Right cardiac atrium (tissue), 5 donors: ENCODE data around the gene ARL8B. TPM values are rescaled to one million over a fixed set of nuclear protein-coding genes. Genes with fewer than 3 reads are reported as not detected.
"Not testable (repeated sequence)": the region's sequence is repeated elsewhere in the genome, so short reads cannot be mapped to it uniquely, and the experiment has no call there.

ENCODE experiments used
- ATAC-seq, 2 donors: fragments of 200-7000 bp; cut with Tn5 transposase; one replicate each; pipeline versions ENCODE4 v1.8.0 to v1.9.1; 2020; ENCODE audit warnings: moderate library complexity in 2 of 2, mild to moderate bottlenecking in 1 of 2
- DNase-seq, 3 donors: peaks; one replicate each; pipeline ENCODE4 v3.0.0-alpha.2; 2020
- H3K27ac ChIP-seq: one replicate; pipeline ENCODE4 v1.5.1; 2013; ENCODE audit warnings: mild to moderate bottlenecking, low read length, control low read depth, moderate library complexity
- H3K27me3 ChIP-seq: one replicate; pipeline ENCODE4 v1.6.1; 2013; ENCODE audit not compliant: control insufficient read depth, insufficient read depth
- H3K4me1 ChIP-seq: one replicate; pipeline ENCODE4 v1.6.1; 2013; ENCODE audit warnings: low read length; ENCODE audit not compliant: control insufficient read depth, insufficient read depth
- H3K4me3 ChIP-seq: one replicate; pipeline ENCODE4 v1.5.1; 2013; ENCODE audit warnings: low read length, control low read depth
- H3K9me3 ChIP-seq: one replicate; pipeline ENCODE4 v1.6.1; 2013; ENCODE audit warnings: low read length; ENCODE audit not compliant: control insufficient read depth
- WGBS: extraction: QIAGEN DNeasy Blood & Tissue Kit; methylation state at CpG from one replicate; pipeline ENCODE4 v1.1.7; 2013; 5-methylcytosine and 5-hydroxymethylcytosine counted together
- intact Hi-C, 4 donors: fragments of 100-400 bp; cut with DNase I; formaldehyde crosslinking; loops; one replicate each; pipeline versions ENCODE4 v1.11.0 to v1.14.0; 2022 to 2023
- polyA plus RNA-seq: library from polyadenylated mRNA; stranded (reverse); fragments of 200-250 nt; gene quantifications from one replicate; pipeline ENCODE4 v1.2.3, GENCODE V29; 2013
- total RNA-seq, 4 donors: library from RNA; stranded (reverse); fragmentation: NEBNext Ultra II Directional; extraction: Animal tissue kit (Norgen Biotek cat#: 25700); gene quantifications; one replicate each; pipeline ENCODE4 v1.2.1, GENCODE V29; 2021
- donor health status: healthy with polysubstance abuse.
- donor health status: DM: no; HTN: yes; CAD: no.
- donor health status: DM: no; HTN: no; CAD: no.
- donor health status: DM: no; HTN: yes; CAD: no; lungs with severe emphysema.
- donor health status: DM: yes; HTN: yes; CAD: no.

Gene ARL8B
- total and polyA plus RNA-seq, 5 donors, result 49.1 to 67.8 (median 59.9) TPM

GRCh38 chr3:5087209-5087608 is 34.9 kb upstream of the ARL8B start:
- H3K9me3 ChIP-seq, result no peaks in the 10 kb centered on the region
- 63% methylated on average over 4 of the region's 4 CpGs for WGBS

GRCh38 chr3:5090197-5090596 is 31.9 kb upstream of the ARL8B start:
- intact Hi-C loops, result no loop called here
- no peak for ATAC-seq
- Histone ChIP-seq H3K4me3 (no peak overlapping the region), H3K4me1 (peaks cover 1% of the 10 kb centered on the region), H3K27me3 (no peaks in the 10 kb centered on the region), H3K27ac (no peak overlapping the region), H3K9me3 (no peaks in the 10 kb centered on the region)
- no peak for DNase-seq
- WGBS, result 84% methylated on average over 5 of the region's 5 CpGs

More at GRCh38 chr3:5087209-5087608, 34.9 kb upstream of the ARL8B start:
- no peaks in the 10 kb centered on the region for H3K27me3 ChIP-seq
- no peak overlapping the region for H3K4me3 ChIP-seq
- no peak overlapping the region for H3K27ac ChIP-seq
- intact Hi-C loops, result no loop called here
- DNase-seq (no peak), ATAC-seq (peak in 1 of 2 donors; percentile 34)
- H3K4me1 ChIP-seq, result peaks cover 1% of the 10 kb centered on the region

GRCh38 chr3:5092018-5092417 is 30.1 kb upstream of the ARL8B start:
- no peak overlapping the region for H3K27ac ChIP-seq
- no peaks in the 10 kb centered on the region for H3K9me3 ChIP-seq
- no peak for DNase-seq
- intact Hi-C loops, result no loop called here
- ATAC-seq, result no peak
- no peaks in the 10 kb centered on the region for H3K27me3 ChIP-seq
- H3K4me3 ChIP-seq, result no peak overlapping the region
- WGBS, result 86% methylated on average over 1 of the region's 1 CpG
- peaks cover 1% of the 10 kb centered on the region for H3K4me1 ChIP-seq

GRCh38 chr3:5093731-5094130 is 28.4 kb upstream of the ARL8B start:
- ATAC-seq (no peak), DNase-seq (no peak)
- Histone ChIP-seq H3K27ac (no peak overlapping the region), H3K4me1 (no peaks in the 10 kb centered on the region), H3K4me3 (no peak overlapping the region), H3K27me3 (no peaks in the 10 kb centered on the region), H3K9me3 (no peaks in the 10 kb centered on the region)
- intact Hi-C loops, result no loop called here
- 67% methylated on average over 2 of the region's 2 CpGs for WGBS

GRCh38 chr3:5095886-5096285 is 26.2 kb upstream of the ARL8B start:
- intact Hi-C loops, result no loop called here
- ATAC-seq (peak; percentile 86 to 89), DNase-seq (peak; percentile 54 to 82 (median 79))
- peak overlapping the region; percentile 51 for H3K4me3 ChIP-seq
- no peak overlapping the region for H3K27ac ChIP-seq
- H3K27me3 ChIP-seq, result no peaks in the 10 kb centered on the region
- H3K9me3 ChIP-seq, result no peaks in the 10 kb centered on the region
- 1% methylated on average over 34 of the region's 34 CpGs for WGBS
- H3K4me1 ChIP-seq, result no peaks in the 10 kb centered on the region

- 47% methylated on average over 11 of the region's 11 CpGs for WGBS
- ATAC-seq, result peak; percentile 34 to 42
- no peaks in the 10 kb centered on the region for H3K4me1 ChIP-seq
- no peak for DNase-seq
- no peak overlapping the region for H3K4me3 ChIP-seq
- no peaks in the 10 kb centered on the region for H3K27me3 ChIP-seq
- no peaks in the 10 kb centered on the region for H3K9me3 ChIP-seq
- no peak overlapping the region for H3K27ac ChIP-seq
- intact Hi-C loops, result no loop called here
Measured at GRCh38 chr3:5096336-5097008, 25.6 kb upstream of the ARL8B start.

- WGBS, result 65% methylated on average over 4 of the region's 4 CpGs
- DNase-seq, result no peak
- Histone ChIP-seq H3K4me1 (no peaks in the 10 kb centered on the region), H3K4me3 (no peak overlapping the region), H3K27ac (no peak overlapping the region), H3K9me3 (no peaks in the 10 kb centered on the region), H3K27me3 (no peaks in the 10 kb centered on the region)
- intact Hi-C loops, result no loop called here
- no peak for ATAC-seq
Measured at GRCh38 chr3:5098346-5098745, 23.7 kb upstream of the ARL8B start.

- H3K27ac ChIP-seq, result no peak overlapping the region
- H3K4me3 ChIP-seq, result no peak overlapping the region
- DNase-seq (no peak), ATAC-seq (no peak)
- no peaks in the 10 kb centered on the region for H3K4me1 ChIP-seq
- no peaks in the 10 kb centered on the region for H3K9me3 ChIP-seq
- H3K27me3 ChIP-seq, result no peaks in the 10 kb centered on the region
- WGBS, result 78% methylated on average over 3 of the region's 3 CpGs
- intact Hi-C loops, result no loop called here
Measured at GRCh38 chr3:5102532-5102931, 19.6 kb upstream of the ARL8B start.

- no peak overlapping the region for H3K4me3 ChIP-seq
- H3K9me3 ChIP-seq, result no peaks in the 10 kb centered on the region
- intact Hi-C loops, result no loop called here
- no peak for DNase-seq
- no peaks in the 10 kb centered on the region for H3K4me1 ChIP-seq
- no peak overlapping the region for H3K27ac ChIP-seq
- H3K27me3 ChIP-seq, result no peaks in the 10 kb centered on the region
- 86% methylated on average over 3 of the region's 3 CpGs for WGBS
- no peak for ATAC-seq
Measured at GRCh38 chr3:5103743-5104142, 18.3 kb upstream of the ARL8B start.

GRCh38 chr3:5105050-5105449 is 17.0 kb upstream of the ARL8B start:
- H3K4me1 ChIP-seq, result no peaks in the 10 kb centered on the region
- ATAC-seq (peak in 1 of 2 donors; percentile 61), DNase-seq (no peak)
- no peak overlapping the region for H3K27ac ChIP-seq
- intact Hi-C loops, result no loop called here
- no peaks in the 10 kb centered on the region for H3K9me3 ChIP-seq
- 62% methylated on average over 7 of the region's 7 CpGs for WGBS
- H3K27me3 ChIP-seq, result no peaks in the 10 kb centered on the region
- H3K4me3 ChIP-seq, result no peak overlapping the region

GRCh38 chr3:5106371-5106770 is 15.7 kb upstream of the ARL8B start:
- intact Hi-C loops, result not testable (repeated sequence)

GRCh38 chr3:5106933-5107334 is 15.2 kb upstream of the ARL8B start:
- DNase-seq, ATAC-seq, intact Hi-C loops, H3K9me3 ChIP-seq, H3K4me1 ChIP-seq, H3K27me3 ChIP-seq, H3K27ac ChIP-seq, H3K4me3 ChIP-seq: not testable (repeated sequence)
- WGBS, result 69% methylated on average over 2 of the region's 2 CpGs

More at GRCh38 chr3:5106371-5106770, 15.7 kb upstream of the ARL8B start:
- DNase-seq, H3K4me1 ChIP-seq, H3K4me3 ChIP-seq, H3K9me3 ChIP-seq, ATAC-seq, H3K27ac ChIP-seq, H3K27me3 ChIP-seq: not testable (repeated sequence)
- 87% methylated on average over 9 of the region's 9 CpGs for WGBS
